H1 (cell line): ENCODE data around the gene DBF4. TPM values are rescaled to one million over a fixed set of nuclear protein-coding genes. Genes with fewer than 3 reads are reported as not detected.

ENCODE experiments used
- CTCF ChIA-PET: fragments of 300-600 bp; sonication (Branson Sonifier 250); formaldehyde crosslinking; loops from one replicate; lab custom pipeline; 2021; ENCODE audit not compliant: partially characterized antibody; lab: Charles Lee
- POLR2A ChIA-PET: fragments of 300-600 bp; sonication (Branson Sonifier 250); formaldehyde crosslinking; loops from one replicate; lab custom pipeline; 2021; ENCODE audit warnings: inconsistent platforms; ENCODE audit not compliant: partially characterized antibody; lab: Charles Lee
- DNase-seq, 2 experiments: peaks; one replicate each; pipeline versions ENCODE4 v3.0.0 to v3.0.0-alpha.2; 2010 to 2022; ENCODE audit warnings: low spot score in 2 of 2, low read depth in 1 of 2, mixed read lengths in 1 of 2
- FAIRE-seq: peaks from 2 replicates; lab custom pipeline; 2011; peaks lifted over from hg19 to GRCh38; lab: Jason Lieb, UNC
- H2AFZ ChIP-seq: 2 replicates; pipeline ENCODE4 v1.8.1; 2012; ENCODE audit warnings: low read length, inconsistent platforms
- H2AK5ac ChIP-seq: 2 replicates; pipeline ENCODE4 v1.6.1; 2013; ENCODE audit warnings: low read depth, low read length
- H2BK120ac ChIP-seq: replicated peaks from 2 replicates; pipeline ENCODE3; 2013; ENCODE audit warnings: low read depth, low read length, inconsistent platforms
- H2BK12ac ChIP-seq: 2 replicates; pipeline ENCODE4 v1.6.1; 2013; ENCODE audit warnings: low read depth, low read length
- H2BK15ac ChIP-seq: 2 replicates; pipeline ENCODE4 v1.6.1; 2013; ENCODE audit warnings: low read length
- H2BK20ac ChIP-seq: 2 replicates; pipeline ENCODE4 v1.6.1; 2013; ENCODE audit warnings: low read length
- H2BK5ac ChIP-seq: 2 replicates; pipeline ENCODE4 v1.6.1; 2013; ENCODE audit warnings: low read depth, low read length
- H3K14ac ChIP-seq: 2 replicates; pipeline ENCODE4 v1.6.1; 2013; ENCODE audit warnings: inconsistent platforms; ENCODE audit not compliant: insufficient read length
- H3K18ac ChIP-seq: 2 replicates; pipeline ENCODE4 v1.6.1; 2013; ENCODE audit warnings: low read length; ENCODE audit errors: extremely low read depth
- H3K23ac ChIP-seq: 2 replicates; pipeline ENCODE4 v1.6.1; 2013; ENCODE audit warnings: inconsistent platforms; ENCODE audit not compliant: insufficient read length
- H3K23me2 ChIP-seq: 2 replicates; pipeline ENCODE4 v1.6.1; 2013; ENCODE audit warnings: low read depth, low read length
- H3K27ac ChIP-seq: 2 replicates; pipeline ENCODE4 v1.6.1; 2011; ENCODE audit warnings: low read depth, low read length, inconsistent platforms
- H3K27me3 ChIP-seq, 4 experiments: replicated peaks in 1 of 4; 1 replicate in 1 of 4; 2 replicates in 3 of 4; pipeline versions ENCODE4 v1.6.1 to v1.8.1; 2011 to 2013; ENCODE audit warnings: low read length in 3 of 4, mild to moderate bottlenecking in 3 of 4, inconsistent platforms in 2 of 4, mixed read lengths in 2 of 4, moderate library complexity in 1 of 4; ENCODE audit not compliant: control insufficient read depth in 3 of 4, insufficient read depth in 3 of 4; ENCODE audit errors: extremely low read depth in 1 of 4
- H3K36me3 ChIP-seq, 4 experiments: 2 replicates each; pipeline versions ENCODE4 v1.6.1 to v1.8.1; 2011 to 2013; ENCODE audit warnings: mild to moderate bottlenecking in 4 of 4, low read length in 3 of 4, moderate library complexity in 2 of 4, control low read depth in 1 of 4, inconsistent platforms in 1 of 4; ENCODE audit not compliant: insufficient read depth in 4 of 4, control insufficient read depth in 2 of 4
- H3K4ac ChIP-seq: replicated peaks from 2 replicates; pipeline ENCODE3; 2013; ENCODE audit warnings: low read length, low read depth, mixed read lengths, inconsistent platforms; ENCODE audit not compliant: insufficient read length
- H3K4me1 ChIP-seq, 4 experiments: replicated peaks in 1 of 4; 1 replicate in 1 of 4; 2 replicates in 3 of 4; pipeline versions ENCODE4 v1.6.1 to v1.8.1; 2011 to 2013; ENCODE audit warnings: low read length in 3 of 4, inconsistent platforms in 2 of 4, mixed read lengths in 1 of 4; ENCODE audit not compliant: insufficient read depth in 4 of 4, control insufficient read depth in 3 of 4
- H3K4me2 ChIP-seq, 2 experiments: 2 replicates each; pipeline versions ENCODE4 v1.6.1 to v1.8.1; 2011 to 2013; ENCODE audit warnings: low read depth in 2 of 2, low read length in 2 of 2, control low read depth in 1 of 2, inconsistent platforms in 1 of 2, mild to moderate bottlenecking in 1 of 2; ENCODE audit not compliant: insufficient read depth in 1 of 2
- H3K4me3 ChIP-seq, 4 experiments: fragments of 200-600, 300-600 bp in 1 of 4; sonication (generic), shearing (Covaris generic), sonication (Bioruptor Twin) in 1 of 4; 2 replicates each; pipeline versions ENCODE4 v1.5.1 to v1.8.1; 2011 to 2016; ENCODE audit warnings: low read length in 4 of 4, low read depth in 3 of 4, control low read depth in 2 of 4, inconsistent platforms in 2 of 4, mild to moderate bottlenecking in 2 of 4, mixed read lengths in 1 of 4, moderate library complexity in 1 of 4; ENCODE audit not compliant: insufficient read depth in 2 of 4; ENCODE audit errors: extremely low read depth in 1 of 4
- H3K56ac ChIP-seq: replicated peaks from 2 replicates; pipeline ENCODE3; 2013; ENCODE audit warnings: low read depth, mild to moderate bottlenecking, mixed read lengths, low read length, inconsistent platforms; ENCODE audit not compliant: insufficient read length
- H3K79me1 ChIP-seq: 2 replicates; pipeline ENCODE4 v1.6.1; 2013; ENCODE audit warnings: low read depth, low read length, control low read depth
- H3K79me2 ChIP-seq, 2 experiments: 2 replicates each; pipeline versions ENCODE4 v1.6.1 to v1.8.1; 2012 to 2013; ENCODE audit warnings: low read length in 2 of 2, mild to moderate bottlenecking in 2 of 2, inconsistent platforms in 1 of 2; ENCODE audit not compliant: insufficient read depth in 2 of 2, control insufficient read depth in 1 of 2
- H3K9ac ChIP-seq, 4 experiments: replicated peaks in 1 of 4; 1 replicate in 1 of 4; 2 replicates in 3 of 4; pipeline versions ENCODE4 v1.6.1 to v1.8.1; 2011 to 2013; ENCODE audit warnings: low read depth in 3 of 4, low read length in 3 of 4, control low read depth in 2 of 4, mild to moderate bottlenecking in 2 of 4, moderate library complexity in 2 of 4, inconsistent platforms in 1 of 4; ENCODE audit errors: extremely low read depth in 1 of 4
- H3K9me3 ChIP-seq, 2 experiments: 2 replicates each; pipeline versions ENCODE4 v1.6.1 to v1.8.1; 2012 to 2013; ENCODE audit warnings: mild to moderate bottlenecking in 2 of 2, moderate library complexity in 2 of 2, control low read depth in 1 of 2, inconsistent platforms in 1 of 2, low read depth in 1 of 2, low read length in 1 of 2, mixed read lengths in 1 of 2; ENCODE audit not compliant: insufficient read depth in 2 of 2
- H4K20me1 ChIP-seq, 2 experiments: replicated peaks in 1 of 2; 2 replicates each; pipeline versions ENCODE3 to v1.8.1; 2011 to 2013; ENCODE audit warnings: inconsistent platforms in 2 of 2, low read length in 2 of 2, mild to moderate bottlenecking in 1 of 2; ENCODE audit not compliant: insufficient read depth in 2 of 2, control insufficient read depth in 1 of 2
- H4K5ac ChIP-seq: 2 replicates; pipeline ENCODE4 v1.6.1; 2013; ENCODE audit warnings: low read length, low read depth, mixed read lengths, inconsistent platforms; ENCODE audit not compliant: insufficient read length
- H4K8ac ChIP-seq: 2 replicates; pipeline ENCODE4 v1.8.0; 2013; ENCODE audit warnings: mild to moderate bottlenecking, moderate library complexity, low read length, inconsistent platforms; ENCODE audit not compliant: insufficient read depth; ENCODE audit errors: extremely low read depth
- H4K91ac ChIP-seq: replicated peaks from 2 replicates; pipeline ENCODE3; 2013; ENCODE audit warnings: low read length, mixed read lengths, inconsistent platforms; ENCODE audit not compliant: insufficient read length
- CREB1 ChIP-seq: IDR thresholded peaks from 2 replicates; pipeline ENCODE4 v1.6.1; 2012; ENCODE audit warnings: inconsistent platforms
- MAFK ChIP-seq: IDR thresholded peaks from 2 replicates; pipeline ENCODE4 v1.6.1; 2012; ENCODE audit warnings: low read depth, mild to moderate bottlenecking, improper control_type of control experiment, low read length
- SP4 ChIP-seq: IDR thresholded peaks from 2 replicates; pipeline ENCODE4 v1.6.1; 2012; ENCODE audit warnings: low read length, inconsistent platforms
- WGBS, 2 experiments: shearing (Covaris generic) in 1 of 2; methylation state at CpG; one replicate each; pipeline versions ENCODE4 v1.1.6 to v1.1.7; 2013 to 2015; ENCODE audit warnings: low lambda C conversion rate in 2 of 2, mixed read lengths in 2 of 2, inconsistent platforms in 1 of 2, low coverage in 1 of 2, missing lambda C conversion rate in 1 of 2; ENCODE audit not compliant: insufficient replicate concordance in 2 of 2, insufficient coverage in 1 of 2, insufficient read length in 1 of 2; ENCODE audit errors: extremely low coverage in 1 of 2, missing lambda C conversion rate in 1 of 2; 5-methylcytosine and 5-hydroxymethylcytosine counted together
- polyA plus RNA-seq, 7 experiments: library from polyadenylated mRNA; depleted of rRNA in 3 of 7; stranded (reverse) in 5 of 7; unstranded in 2 of 7; fragments of >200 nt in 5 of 7; fragments of 200-250 nt in 2 of 7; gene quantifications; 1 replicate in 5 of 7; 2 replicates in 1 of 7; 4 replicates in 1 of 7; pipeline versions ENCODE4 v1.2.1 to v1.2.3, GENCODE V29; 2011 to 2013; ENCODE audit warnings: missing spikeins in 2 of 7, mixed read lengths in 2 of 7
- total RNA-seq: library from RNA; stranded (reverse); fragmentation: NEBNext Ultra II Directional; extraction: Animal tissue kit (Norgen Biotek cat#: 25700); gene quantifications from 2 replicates; pipeline ENCODE4 v1.2.1, GENCODE V29; 2021

Gene DBF4
- total and polyA plus RNA-seq, 2 of the 8 experiments (the other 6 are each of a cell fraction or from before 2014, with no cell fraction given), result 8.7 to 82.4 TPM

DNA sequence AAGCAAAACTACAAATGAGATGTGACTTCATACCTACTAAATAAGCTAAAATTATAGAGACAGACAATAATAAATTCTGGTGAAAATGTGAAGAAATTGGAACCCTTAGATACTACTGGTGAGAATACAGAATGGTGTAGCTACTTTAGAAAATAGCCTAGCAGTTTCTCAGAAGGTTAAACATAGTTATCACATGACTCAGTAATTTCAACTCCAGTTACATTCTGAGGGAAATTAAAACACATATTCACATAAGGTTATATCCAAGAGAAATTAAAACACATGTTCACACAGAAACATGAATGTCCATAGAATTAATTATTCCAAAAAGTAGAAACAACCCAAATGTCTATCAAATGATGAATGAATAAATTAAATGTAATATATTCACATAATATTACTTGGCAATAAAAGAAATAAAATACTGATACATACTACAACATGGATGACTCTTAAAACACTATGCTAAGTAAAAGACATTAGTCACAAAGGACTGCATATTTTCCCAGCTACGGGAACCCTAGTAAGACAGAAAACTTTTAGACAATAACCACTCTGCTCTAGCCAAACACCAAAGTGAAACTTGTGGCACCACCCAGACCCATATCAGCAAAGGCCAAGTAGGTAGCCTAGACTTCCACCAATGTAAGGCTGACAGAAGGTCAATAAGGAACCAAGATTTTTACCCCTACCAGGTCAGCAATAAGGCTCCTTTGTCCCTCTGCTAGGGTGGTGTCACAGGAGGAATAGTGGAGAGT lies 25.3 kb upstream of the DBF4 start:
- Histone ChIP-seq H2AFZ (no peak overlapping the region), H2BK12ac (no peak overlapping the region), H4K8ac (no peak overlapping the region), H2BK5ac (no peak overlapping the region), H3K18ac (no peak overlapping the region), H3K9me3 (no peaks in the 10 kb centered on the region), H3K79me2 (no peaks in the 10 kb centered on the region), H4K5ac (no peak overlapping the region), H4K91ac (no peak overlapping the region), H3K4me2 (no peak overlapping the region), H3K4me3 (no peak overlapping the region), H2BK20ac (no peak overlapping the region; the same call in 1 of the 2 replicates), H3K9ac (no peak overlapping the region), H3K23me2 (no peaks in the 10 kb centered on the region), H3K79me1 (no peaks in the 10 kb centered on the region), H3K36me3 (peaks cover 0 to 7% (median 3%) of the 10 kb centered on the region in 4 experiments; a peak in 4 of 8 replicates), H3K27me3 (no peaks in the 10 kb centered on the region), H3K23ac (no peak overlapping the region), H2BK15ac (no peak overlapping the region), H3K27ac (no peak overlapping the region), H4K20me1 (peaks cover 0 to 2% of the 10 kb centered on the region in 2 experiments), H3K4me1 (no peaks in the 10 kb centered on the region; a peak in 1 of 7 replicates), H3K14ac (no peak overlapping the region), H2BK120ac (no peak overlapping the region), H3K4ac (no peak overlapping the region), H2AK5ac (no peak overlapping the region), H3K56ac (no peak overlapping the region)
- DNase-seq (no peak), FAIRE-seq (no peak)
- no peak for TF ChIP-seq MAFK
- TF ChIP-seq CREB1, result no peak
- TF ChIP-seq SP4, result no peak
- CTCF ChIA-PET, result no interaction called here
- POLR2A ChIA-PET, result no interaction called here
- WGBS, 2 experiments, result 92% methylated on average over 1 of the region's 1 CpG; no CpG with 5 or more reads in 1 of the 2 experiments
